ENCODE results near the gene SLC2A3. TPM values are rescaled to one million over a fixed set of nuclear protein-coding genes. Genes with fewer than 3 reads are reported as not detected.
"Not testable (repeated sequence)": the region's sequence is repeated elsewhere in the genome, so short reads cannot be mapped to it uniquely, and the experiment has no call there.

SLC2A3 gene
- total RNA-seq, 1 experiment from 2014 or later, result not detected

DNA sequence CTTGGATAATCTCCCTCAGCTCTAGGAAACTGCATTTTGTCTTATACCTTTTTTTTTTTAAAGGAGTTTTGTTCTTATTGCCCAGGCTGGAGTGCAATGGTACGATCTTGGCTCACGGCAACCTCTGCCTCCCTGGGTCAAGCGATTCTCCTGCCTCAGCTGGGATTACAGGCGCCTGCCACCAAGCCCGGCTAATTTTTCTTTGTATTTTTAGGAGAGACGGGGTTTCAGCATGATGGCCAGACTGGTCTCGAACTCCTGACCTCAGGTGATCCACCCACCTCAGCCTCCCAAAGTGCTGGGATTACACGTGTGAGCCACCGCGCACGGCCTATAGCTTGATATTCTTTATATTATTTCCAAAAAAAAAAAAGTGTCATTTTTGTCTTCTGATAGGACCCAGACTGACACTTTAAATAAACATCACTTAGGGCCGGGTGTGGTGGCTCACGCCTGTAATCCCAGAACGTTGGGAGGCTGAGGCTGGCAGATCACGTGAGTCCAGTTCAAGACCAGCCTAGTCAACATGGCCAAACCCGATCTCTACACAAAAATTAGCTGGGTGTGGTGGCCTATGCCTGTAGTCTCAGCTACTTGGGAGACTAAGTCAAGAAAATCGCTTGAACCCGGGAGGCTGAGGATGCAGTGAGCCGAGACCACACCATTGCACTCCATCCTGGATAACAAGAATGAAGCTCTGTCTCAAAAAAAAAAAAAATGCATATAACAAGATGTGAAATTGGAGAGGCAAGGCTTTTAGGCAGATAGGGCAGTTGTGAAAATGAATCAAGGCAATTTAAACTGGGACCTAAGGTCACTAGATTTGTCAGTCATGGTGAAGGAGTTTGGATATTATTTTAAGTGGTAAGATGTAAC lies 18.4 kb downstream of the SLC2A3 start:
- TF ChIP-seq, protein P1, sequence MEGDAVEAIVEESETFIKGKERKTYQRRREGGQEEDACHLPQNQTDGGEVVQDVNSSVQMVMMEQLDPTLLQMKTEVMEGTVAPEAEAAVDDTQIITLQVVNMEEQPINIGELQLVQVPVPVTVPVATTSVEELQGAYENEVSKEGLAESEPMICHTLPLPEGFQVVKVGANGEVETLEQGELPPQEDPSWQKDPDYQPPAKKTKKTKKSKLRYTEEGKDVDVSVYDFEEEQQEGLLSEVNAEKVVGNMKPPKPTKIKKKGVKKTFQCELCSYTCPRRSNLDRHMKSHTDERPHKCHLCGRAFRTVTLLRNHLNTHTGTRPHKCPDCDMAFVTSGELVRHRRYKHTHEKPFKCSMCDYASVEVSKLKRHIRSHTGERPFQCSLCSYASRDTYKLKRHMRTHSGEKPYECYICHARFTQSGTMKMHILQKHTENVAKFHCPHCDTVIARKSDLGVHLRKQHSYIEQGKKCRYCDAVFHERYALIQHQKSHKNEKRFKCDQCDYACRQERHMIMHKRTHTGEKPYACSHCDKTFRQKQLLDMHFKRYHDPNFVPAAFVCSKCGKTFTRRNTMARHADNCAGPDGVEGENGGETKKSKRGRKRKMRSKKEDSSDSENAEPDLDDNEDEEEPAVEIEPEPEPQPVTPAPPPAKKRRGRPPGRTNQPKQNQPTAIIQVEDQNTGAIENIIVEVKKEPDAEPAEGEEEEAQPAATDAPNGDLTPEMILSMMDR (IDR thresholded peaks at IDR 0.05; ENCODE audit: unreplicated experiment), result no peak
- no TSS peak for BruUV-seq (replicated peaks)
- intact Hi-C loops (cut with micrococcal nuclease; ENCODE audit: unreplicated experiment), result no loop called here
- CTCF ChIA-PET, result interaction anchor here (0.6 kb wide), 1 partner anchor 57 kb away, joined by 3 read pairs; no protein-coding TSS in a partner anchor
- Mint-ChIP-seq H3K4me3 (ENCODE audit: low read depth, unreplicated experiment) (no peak overlapping the region), H3K9me3 (ENCODE audit: low read depth, unreplicated experiment) (no peaks in the 10 kb centered on the region), H3K27me3 (ENCODE audit: unreplicated experiment) (no peaks in the 10 kb centered on the region), H3K27ac (ENCODE audit: unreplicated experiment) (no peak overlapping the region), H3K4me1 (ENCODE audit: low read depth, unreplicated experiment) (no peaks in the 10 kb centered on the region), H3K36me3 (ENCODE audit: insufficient read depth, unreplicated experiment) (no peaks in the 10 kb centered on the region)
- no peak for DNase-seq

DNA sequence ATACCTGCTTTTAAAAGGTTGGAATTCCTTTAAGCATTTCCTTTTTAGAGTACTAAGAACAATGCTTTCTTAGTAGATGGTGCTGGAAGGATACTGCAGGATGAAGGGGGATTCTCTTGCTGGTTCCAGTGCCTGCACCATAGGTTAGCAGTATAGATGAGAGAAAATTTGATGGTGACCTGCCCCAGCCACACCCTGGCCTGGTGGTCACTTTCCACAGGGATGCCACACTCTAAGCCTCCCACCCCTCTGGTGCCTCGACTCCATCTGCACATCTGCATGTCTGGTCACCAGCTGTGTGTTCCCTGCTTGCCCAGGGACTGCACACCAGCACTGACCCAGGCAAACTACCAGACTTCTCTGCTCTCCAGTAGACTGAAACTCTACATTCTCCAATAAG lies 19.1 kb downstream of the SLC2A3 start:
- H3K27ac Mint-ChIP-seq (ENCODE audit: unreplicated experiment), result no peak overlapping the region
- H3K4me3 Mint-ChIP-seq (ENCODE audit: low read depth, unreplicated experiment), result no peak overlapping the region
- H3K9me3 Mint-ChIP-seq (ENCODE audit: low read depth, unreplicated experiment), result no peaks in the 10 kb centered on the region
- intact Hi-C loops (cut with micrococcal nuclease; ENCODE audit: unreplicated experiment), result no loop called here
- no peaks in the 10 kb centered on the region for H3K27me3 Mint-ChIP-seq (ENCODE audit: unreplicated experiment)
- TF ChIP-seq, protein P1 (IDR thresholded peaks at IDR 0.05; ENCODE audit: unreplicated experiment), result no peak
- no TSS peak for BruUV-seq (replicated peaks)
- no peak for DNase-seq
- CTCF ChIA-PET, result no interaction called here
- no peaks in the 10 kb centered on the region for H3K36me3 Mint-ChIP-seq (ENCODE audit: insufficient read depth, unreplicated experiment)
- no peaks in the 10 kb centered on the region for H3K4me1 Mint-ChIP-seq (ENCODE audit: low read depth, unreplicated experiment)

DNA sequence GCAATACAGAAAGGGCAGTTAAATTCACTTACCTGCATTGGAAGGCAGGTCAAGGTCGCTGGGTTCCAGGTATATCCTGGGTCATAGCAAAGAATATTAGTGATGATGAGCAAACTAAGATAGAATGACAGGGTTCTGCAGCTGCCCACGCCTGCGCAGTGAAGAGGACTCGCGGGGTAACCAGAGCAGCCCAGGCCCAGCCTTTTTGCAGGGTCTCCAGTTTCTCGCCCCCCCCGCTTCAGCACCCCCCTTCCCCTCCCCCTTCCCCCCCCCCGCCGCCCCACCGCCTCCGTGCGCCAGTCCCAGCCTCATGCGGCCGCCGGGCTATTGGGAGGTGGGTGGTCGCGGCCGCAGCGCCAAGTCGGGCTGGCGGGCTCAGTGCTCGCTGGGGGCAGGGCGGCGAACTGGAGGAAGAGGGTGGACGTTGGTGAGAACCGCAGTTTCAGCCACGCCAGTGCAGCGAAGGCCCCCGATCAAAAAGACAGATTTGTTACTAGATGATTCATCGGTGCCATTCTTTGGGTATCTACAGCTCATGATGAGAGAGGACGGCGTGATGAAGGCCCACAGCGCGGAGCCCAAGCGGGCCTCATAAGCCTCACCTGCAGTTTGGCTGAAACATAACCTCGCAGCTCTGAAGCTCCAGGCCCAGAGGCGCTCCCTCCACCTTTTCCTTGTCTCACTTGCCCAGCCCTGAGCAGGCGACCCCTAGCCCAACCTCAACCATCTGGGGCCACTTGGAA lies 20.2 kb downstream of the SLC2A3 start:
- no peaks in the 10 kb centered on the region for H3K27me3 Mint-ChIP-seq (ENCODE audit: unreplicated experiment)

DNA sequence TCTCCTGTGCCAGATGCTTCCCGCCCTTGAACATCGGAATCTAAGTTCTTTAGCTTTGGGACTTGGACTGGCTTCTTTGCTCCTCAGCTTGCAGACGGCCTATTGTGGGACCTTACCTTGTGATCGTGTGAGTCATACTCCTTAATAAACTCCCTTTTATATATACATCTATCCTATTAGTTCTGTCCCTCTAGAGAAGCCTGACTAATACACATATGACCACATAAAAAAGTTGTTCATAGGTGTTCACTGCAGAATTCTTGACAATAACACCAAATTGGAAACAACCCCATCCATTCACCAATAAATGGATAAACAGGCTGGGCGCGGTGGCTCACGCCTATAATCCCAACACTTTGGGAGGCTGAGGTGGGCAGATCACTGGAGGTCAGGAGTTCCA lies 25.9 kb downstream of the SLC2A3 start:
- H3K9me3 Mint-ChIP-seq (ENCODE audit: low read depth, unreplicated experiment); H3K27ac Mint-ChIP-seq (ENCODE audit: unreplicated experiment); H3K27me3 Mint-ChIP-seq (ENCODE audit: unreplicated experiment); H3K36me3 Mint-ChIP-seq (ENCODE audit: insufficient read depth, unreplicated experiment); DNase-seq; intact Hi-C loops (cut with micrococcal nuclease; ENCODE audit: unreplicated experiment); H3K4me3 Mint-ChIP-seq (ENCODE audit: low read depth, unreplicated experiment); BruUV-seq (replicated peaks): not testable (repeated sequence)
- CTCF ChIA-PET, result interaction anchor here (0.6 to 2.1 kb wide), 2 partner anchors 23 to 49 kb away, joined by 4 to 7 read pairs; no protein-coding TSS in a partner anchor
- H3K4me1 Mint-ChIP-seq (ENCODE audit: low read depth, unreplicated experiment), result peaks cover 24% of the 10 kb centered on the region

More for the DNA sequence above, 20.2 kb downstream of the SLC2A3 start:
- Mint-ChIP-seq H3K9me3 (ENCODE audit: low read depth, unreplicated experiment) (no peaks in the 10 kb centered on the region), H3K36me3 (ENCODE audit: insufficient read depth, unreplicated experiment) (no peaks in the 10 kb centered on the region), H3K4me1 (ENCODE audit: low read depth, unreplicated experiment) (no peaks in the 10 kb centered on the region), H3K4me3 (ENCODE audit: low read depth, unreplicated experiment) (no peak overlapping the region), H3K27ac (ENCODE audit: unreplicated experiment) (no peak overlapping the region)
- TF ChIP-seq, protein P1 (IDR thresholded peaks at IDR 0.05; ENCODE audit: unreplicated experiment), result no peak
- intact Hi-C loops (cut with micrococcal nuclease; ENCODE audit: unreplicated experiment), result no loop called here
- no peak for DNase-seq
- CTCF ChIA-PET, result no interaction called here
- no TSS peak for BruUV-seq (replicated peaks)
